ENCODE results near the gene ELMO3. TPM values are rescaled to one million over a fixed set of nuclear protein-coding genes. Genes with fewer than 3 reads are reported as not detected.

The ELMO3 gene
- total and polyA plus RNA-seq, 2 of the 13 experiments (the other 11 are each of a cell fraction or from before 2014, with no cell fraction given): 2.6 to 4.0 TPM

DNA sequence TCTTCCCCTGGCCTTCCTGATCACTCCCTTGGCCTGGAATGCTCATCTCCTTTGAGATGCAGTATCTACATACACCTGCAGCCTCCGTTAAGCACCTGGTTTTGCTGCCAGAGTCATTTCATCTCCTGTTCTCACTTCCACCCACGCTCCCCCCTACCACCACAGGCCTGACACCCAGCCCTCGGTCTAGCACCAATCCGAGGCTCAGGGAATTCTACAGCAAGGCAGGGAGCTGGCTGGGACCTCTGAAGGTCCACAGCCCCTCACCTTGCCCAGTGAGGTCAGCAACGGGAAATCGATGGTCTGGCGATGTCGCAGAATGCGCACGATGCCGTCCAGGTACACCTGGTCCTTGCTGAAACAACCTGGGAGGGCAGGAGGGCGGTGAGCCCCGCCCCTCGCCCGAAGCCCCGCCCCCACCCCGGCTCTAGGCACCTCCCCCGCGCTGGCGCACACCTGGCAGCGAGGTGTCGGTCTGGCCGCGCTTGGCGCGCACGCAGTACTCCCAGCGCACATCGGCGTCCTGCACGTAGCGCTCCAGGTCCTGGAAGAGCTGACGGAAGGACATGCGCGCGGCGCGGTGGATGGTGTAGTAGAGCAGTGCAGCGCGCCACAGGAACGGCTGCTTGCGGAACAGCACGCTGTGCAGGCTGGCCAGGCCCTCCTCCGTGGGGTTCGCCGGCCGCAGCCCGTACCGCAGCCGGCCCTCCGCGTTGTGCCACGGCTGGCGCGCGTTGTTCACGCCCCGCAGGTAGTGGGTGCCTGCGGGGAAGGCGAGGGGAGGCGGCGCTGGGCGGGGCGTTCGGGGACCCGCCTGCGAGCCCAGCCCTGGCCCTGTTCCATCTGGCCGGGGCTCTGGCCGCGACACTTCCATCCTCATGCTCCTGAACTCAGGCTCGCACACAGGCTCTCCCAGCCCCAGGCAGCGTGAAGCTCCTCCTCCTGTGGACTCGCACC, 20.9 kb upstream of the ELMO3 start (continued):
- TF ChIP-seq, protein P1, sequence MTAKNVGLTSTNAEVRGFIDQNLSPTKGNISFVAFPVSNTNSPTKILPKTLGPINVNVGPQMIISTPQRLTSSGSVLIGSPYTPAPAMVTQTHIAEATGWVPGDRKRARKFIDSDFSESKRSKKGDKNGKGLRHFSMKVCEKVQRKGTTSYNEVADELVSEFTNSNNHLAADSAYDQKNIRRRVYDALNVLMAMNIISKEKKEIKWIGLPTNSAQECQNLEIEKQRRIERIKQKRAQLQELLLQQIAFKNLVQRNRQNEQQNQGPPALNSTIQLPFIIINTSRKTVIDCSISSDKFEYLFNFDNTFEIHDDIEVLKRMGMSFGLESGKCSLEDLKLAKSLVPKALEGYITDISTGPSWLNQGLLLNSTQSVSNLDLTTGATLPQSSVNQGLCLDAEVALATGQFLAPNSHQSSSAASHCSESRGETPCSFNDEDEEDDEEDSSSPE (CRISPR knock-in tag; IDR thresholded peaks at IDR 0.05): peak; percentile 74
- TF ChIP-seq ZNF883 (CRISPR knock-in tag; IDR thresholded peaks at IDR 0.05; ENCODE audit: not compliant biosample characterization) (peak; percentile 86), KLF11 (CRISPR knock-in tag; IDR thresholded peaks at IDR 0.05) (no peak), ZNF350 (CRISPR knock-in tag; IDR thresholded peaks at IDR 0.05; ENCODE audit: borderline replicate concordance, low read depth) (0 out of 2 replicates have a peak, but pooled peaks have one; percentile 25), PLRG1 (conservative IDR thresholded peaks at IDR 0.05) (no peak), HMG20A (CRISPR knock-in tag; IDR thresholded peaks at IDR 0.05; ENCODE audit: borderline replicate concordance) (no peak), FOXK1 (CRISPR knock-in tag; IDR thresholded peaks at IDR 0.05; ENCODE audit: borderline replicate concordance, low read depth) (0 out of 2 replicates have a peak, but pooled peaks have one; percentile 15), ZNF614 (CRISPR knock-in tag; IDR thresholded peaks at IDR 0.05; ENCODE audit: borderline replicate concordance) (no peak), MXI1 (IDR thresholded peaks at IDR 0.05; ENCODE audit: borderline replicate concordance, low read depth, low read length) (peak; percentile 62; the same call in 1 of the 3 replicates), MED1 (CRISPR knock-in tag; IDR thresholded peaks at IDR 0.05) (peak; percentile 47; the same call in 1 of the 2 replicates)
- TF ChIP-seq, protein P2, sequence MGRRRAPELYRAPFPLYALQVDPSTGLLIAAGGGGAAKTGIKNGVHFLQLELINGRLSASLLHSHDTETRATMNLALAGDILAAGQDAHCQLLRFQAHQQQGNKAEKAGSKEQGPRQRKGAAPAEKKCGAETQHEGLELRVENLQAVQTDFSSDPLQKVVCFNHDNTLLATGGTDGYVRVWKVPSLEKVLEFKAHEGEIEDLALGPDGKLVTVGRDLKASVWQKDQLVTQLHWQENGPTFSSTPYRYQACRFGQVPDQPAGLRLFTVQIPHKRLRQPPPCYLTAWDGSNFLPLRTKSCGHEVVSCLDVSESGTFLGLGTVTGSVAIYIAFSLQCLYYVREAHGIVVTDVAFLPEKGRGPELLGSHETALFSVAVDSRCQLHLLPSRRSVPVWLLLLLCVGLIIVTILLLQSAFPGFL (CRISPR knock-in tag; IDR thresholded peaks at IDR 0.05): no peak
- TF ChIP-seq, protein P3, sequence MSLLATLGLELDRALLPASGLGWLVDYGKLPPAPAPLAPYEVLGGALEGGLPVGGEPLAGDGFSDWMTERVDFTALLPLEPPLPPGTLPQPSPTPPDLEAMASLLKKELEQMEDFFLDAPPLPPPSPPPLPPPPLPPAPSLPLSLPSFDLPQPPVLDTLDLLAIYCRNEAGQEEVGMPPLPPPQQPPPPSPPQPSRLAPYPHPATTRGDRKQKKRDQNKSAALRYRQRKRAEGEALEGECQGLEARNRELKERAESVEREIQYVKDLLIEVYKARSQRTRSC (CRISPR knock-in tag; IDR thresholded peaks at IDR 0.05; ENCODE audit: low read depth): no peak
- TF ChIP-seq, protein P4, sequence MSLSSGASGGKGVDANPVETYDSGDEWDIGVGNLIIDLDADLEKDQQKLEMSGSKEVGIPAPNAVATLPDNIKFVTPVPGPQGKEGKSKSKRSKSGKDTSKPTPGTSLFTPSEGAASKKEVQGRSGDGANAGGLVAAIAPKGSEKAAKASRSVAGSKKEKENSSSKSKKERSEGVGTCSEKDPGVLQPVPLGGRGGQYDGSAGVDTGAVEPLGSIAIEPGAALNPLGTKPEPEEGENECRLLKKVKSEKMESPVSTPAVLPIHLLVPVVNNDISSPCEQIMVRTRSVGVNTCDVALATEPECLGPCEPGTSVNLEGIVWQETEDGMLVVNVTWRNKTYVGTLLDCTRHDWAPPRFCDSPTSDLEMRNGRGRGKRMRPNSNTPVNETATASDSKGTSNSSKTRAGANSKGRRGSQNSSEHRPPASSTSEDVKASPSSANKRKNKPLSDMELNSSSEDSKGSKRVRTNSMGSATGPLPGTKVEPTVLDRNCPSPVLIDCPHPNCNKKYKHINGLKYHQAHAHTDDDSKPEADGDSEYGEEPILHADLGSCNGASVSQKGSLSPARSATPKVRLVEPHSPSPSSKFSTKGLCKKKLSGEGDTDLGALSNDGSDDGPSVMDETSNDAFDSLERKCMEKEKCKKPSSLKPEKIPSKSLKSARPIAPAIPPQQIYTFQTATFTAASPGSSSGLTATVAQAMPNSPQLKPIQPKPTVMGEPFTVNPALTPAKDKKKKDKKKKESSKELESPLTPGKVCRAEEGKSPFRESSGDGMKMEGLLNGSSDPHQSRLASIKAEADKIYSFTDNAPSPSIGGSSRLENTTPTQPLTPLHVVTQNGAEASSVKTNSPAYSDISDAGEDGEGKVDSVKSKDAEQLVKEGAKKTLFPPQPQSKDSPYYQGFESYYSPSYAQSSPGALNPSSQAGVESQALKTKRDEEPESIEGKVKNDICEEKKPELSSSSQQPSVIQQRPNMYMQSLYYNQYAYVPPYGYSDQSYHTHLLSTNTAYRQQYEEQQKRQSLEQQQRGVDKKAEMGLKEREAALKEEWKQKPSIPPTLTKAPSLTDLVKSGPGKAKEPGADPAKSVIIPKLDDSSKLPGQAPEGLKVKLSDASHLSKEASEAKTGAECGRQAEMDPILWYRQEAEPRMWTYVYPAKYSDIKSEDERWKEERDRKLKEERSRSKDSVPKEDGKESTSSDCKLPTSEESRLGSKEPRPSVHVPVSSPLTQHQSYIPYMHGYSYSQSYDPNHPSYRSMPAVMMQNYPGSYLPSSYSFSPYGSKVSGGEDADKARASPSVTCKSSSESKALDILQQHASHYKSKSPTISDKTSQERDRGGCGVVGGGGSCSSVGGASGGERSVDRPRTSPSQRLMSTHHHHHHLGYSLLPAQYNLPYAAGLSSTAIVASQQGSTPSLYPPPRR (CRISPR knock-in tag; IDR thresholded peaks at IDR 0.05; ENCODE audit: borderline replicate concordance): peak; percentile 60; the same call in 1 of the 2 replicates
- TF ChIP-seq, protein P5, sequence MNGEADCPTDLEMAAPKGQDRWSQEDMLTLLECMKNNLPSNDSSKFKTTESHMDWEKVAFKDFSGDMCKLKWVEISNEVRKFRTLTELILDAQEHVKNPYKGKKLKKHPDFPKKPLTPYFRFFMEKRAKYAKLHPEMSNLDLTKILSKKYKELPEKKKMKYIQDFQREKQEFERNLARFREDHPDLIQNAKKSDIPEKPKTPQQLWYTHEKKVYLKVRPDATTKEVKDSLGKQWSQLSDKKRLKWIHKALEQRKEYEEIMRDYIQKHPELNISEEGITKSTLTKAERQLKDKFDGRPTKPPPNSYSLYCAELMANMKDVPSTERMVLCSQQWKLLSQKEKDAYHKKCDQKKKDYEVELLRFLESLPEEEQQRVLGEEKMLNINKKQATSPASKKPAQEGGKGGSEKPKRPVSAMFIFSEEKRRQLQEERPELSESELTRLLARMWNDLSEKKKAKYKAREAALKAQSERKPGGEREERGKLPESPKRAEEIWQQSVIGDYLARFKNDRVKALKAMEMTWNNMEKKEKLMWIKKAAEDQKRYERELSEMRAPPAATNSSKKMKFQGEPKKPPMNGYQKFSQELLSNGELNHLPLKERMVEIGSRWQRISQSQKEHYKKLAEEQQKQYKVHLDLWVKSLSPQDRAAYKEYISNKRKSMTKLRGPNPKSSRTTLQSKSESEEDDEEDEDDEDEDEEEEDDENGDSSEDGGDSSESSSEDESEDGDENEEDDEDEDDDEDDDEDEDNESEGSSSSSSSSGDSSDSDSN (CRISPR knock-in tag; IDR thresholded peaks at IDR 0.05): peak; percentile 85

Measured in HepG2 (cell line).